HG03342 (cell line): ENCODE measurements around the gene FSCN2.

ENCODE experiments used
- ATAC-seq: cut with Tn5 transposase; IDR thresholded peaks from one replicate; pipeline ENCODE4 v1.9.1; 2021; ENCODE audit warnings: mild to moderate bottlenecking, moderate library complexity; ENCODE audit not compliant: unreplicated experiment

Gene FSCN2

GRCh38 chr17:81527591-81528383 lies at the start of gene FSCN2:
TSS of gene FSCN2 (plus strand) at chr17:81528377. CDS start at chr17:81528532, 155 bp downstream.
- ATAC-seq = no peak

DNA sequence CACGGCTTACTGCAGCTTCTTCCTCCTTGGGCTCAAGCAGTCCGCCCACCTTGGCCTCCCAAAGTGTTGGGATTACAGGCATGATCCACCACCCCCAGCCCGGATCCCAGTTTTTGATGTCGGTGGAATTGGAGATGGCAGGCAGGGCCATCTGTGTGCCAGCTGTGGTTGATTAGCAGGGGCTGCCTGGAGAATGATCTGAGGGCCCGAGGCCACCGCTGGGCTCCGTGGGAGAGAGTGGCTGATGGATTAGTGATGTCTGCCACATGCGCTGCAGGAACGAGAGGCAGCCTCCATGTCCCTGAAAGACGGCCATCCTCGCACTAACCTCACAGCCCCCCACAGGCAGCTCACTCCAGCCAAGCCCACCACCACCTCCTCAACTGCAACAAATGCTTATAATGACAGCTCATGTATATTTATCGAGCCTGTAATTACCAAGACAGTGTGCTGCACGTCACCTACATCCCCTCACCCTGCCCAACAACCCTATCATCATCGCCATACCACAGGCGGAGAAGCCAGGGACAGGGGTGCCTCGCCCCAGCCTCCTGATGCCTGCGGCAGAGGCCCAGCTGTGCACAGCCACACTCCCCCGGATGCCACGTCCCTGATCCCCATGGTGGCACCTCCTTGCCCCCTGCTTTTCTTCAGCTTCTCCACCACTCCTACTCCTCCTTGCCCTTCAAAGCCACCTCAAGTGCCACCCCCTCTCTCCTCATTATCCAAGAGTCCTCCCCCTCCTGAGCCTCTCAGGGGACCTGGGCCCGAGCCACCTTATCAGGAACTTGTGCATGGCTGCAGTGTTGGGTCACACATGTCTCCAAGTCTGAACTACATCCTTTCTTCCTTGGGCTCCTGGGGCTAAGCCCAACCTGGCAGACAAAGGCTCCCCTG lies 48.8 kb upstream of the FSCN2 start:
- ATAC-seq = no peak

DNA sequence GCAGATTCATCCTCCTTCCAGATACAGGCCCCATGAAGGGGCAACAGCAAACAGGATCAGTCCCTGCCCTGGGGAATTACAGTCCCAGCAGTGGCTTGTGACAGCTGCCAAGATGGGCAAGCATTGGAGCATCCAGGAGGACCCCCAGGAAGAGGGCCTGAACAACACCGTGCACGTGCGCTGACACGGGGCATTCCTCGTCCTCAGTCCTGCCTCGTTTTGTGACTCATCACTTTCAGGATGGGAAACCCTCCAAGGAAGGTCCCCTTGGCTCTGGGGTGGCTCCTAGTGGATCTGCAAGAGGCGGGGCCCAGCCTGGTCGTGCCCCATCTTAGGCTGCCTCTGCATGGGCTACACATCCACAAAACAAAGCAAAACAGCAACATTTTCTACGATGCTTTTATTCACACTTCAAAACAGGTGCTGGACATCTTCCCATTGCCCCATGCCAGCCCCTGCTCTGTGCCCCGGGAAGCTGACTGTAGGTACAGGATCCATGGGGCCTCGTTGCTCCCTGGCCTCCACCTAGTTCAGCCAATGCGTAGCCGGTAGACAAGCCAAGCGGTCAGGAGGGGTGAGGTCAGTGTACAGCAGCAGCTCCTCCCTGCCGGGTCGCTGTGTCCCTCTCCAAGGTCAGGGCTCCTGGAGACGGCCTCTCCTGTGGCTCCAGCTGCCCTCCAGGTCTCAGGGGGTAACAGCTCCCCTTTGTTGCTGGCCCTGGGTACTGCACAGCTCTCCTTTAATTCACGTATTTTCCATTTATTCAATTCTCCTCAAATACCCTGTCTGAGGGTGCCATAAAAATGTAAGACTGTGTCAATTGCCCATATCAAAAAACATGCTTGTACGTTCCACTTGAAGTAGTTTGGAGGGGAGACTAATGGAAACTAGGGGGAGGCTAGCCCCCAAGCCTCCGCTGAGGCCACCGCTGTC lies 47.8 kb upstream of the FSCN2 start:
- no peak for ATAC-seq

DNA sequence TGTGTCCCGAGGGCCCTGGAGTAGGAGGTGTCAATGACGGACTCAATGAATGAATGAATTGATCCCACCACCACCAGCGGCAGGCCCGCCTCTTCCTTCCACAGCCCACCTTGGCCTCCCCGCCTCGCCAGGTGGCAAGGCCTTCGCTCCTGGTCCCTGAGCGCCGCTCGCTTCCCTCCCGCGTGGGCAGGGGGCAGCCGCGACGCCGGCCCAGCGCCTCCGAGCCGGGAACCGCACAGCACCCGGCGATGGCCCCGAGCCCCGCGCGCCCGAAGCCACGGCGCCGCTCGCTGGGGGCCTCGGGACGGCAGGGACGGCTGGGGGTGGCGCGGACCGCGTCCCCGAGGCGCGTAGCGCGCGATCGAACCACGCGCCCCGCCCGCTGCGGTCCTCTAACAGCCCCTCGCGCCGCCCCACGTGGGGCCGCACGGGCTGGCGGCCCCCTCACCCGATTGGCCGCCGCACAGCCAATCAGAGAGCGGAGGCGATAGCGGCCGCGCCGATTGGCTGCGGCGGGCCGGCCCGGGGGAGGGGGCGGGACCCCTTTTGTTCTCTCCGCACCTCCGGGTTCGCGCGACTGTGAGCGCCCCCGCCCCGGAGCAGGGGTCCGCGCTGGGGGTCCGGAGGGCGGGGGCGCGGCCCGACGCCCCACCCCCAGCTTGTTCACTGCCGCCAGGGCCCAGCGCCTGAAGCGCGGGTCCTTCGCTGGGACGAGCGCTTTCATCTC lies 46.9 kb upstream of the FSCN2 start:
- ATAC-seq = no peak

DNA sequence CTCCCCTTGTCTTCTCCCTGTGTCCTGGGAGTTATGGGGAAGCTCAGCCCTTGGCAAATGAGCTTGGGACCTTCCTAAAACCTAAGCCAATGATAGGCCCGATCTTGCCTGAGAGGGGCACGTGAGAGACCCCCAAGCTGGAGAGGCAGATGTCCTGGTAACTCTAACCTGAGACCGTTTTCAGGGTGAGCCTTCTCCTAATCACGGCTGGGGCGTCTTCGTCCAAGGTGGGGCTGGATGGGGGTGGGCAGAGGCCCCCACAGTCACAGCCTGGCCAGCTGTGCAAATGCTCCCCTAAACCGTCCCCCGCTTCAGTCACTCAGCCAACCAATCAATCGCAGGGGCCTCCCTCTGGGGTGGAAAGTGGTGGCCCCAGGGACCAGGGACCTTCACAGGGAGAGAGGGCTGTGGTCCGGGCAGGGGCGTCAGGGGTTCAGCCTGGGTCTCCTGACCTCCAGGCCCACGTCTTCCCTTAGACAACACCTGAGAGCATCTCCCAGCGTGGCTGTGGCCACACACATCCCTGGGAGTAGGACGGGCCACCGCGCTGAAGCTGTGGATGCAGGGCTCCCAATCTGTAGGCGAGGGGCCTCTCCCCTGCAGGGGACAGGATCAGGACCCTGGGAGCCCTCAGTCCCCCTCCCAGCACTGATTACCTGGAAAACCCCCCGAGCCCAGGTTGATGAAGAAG lies 46.2 kb upstream of the FSCN2 start:
- ATAC-seq = no peak

- no peak for ATAC-seq
These were observed 45.5 kb upstream of the FSCN2 start for GRCh38 chr17:81482673-81483072.

DNA sequence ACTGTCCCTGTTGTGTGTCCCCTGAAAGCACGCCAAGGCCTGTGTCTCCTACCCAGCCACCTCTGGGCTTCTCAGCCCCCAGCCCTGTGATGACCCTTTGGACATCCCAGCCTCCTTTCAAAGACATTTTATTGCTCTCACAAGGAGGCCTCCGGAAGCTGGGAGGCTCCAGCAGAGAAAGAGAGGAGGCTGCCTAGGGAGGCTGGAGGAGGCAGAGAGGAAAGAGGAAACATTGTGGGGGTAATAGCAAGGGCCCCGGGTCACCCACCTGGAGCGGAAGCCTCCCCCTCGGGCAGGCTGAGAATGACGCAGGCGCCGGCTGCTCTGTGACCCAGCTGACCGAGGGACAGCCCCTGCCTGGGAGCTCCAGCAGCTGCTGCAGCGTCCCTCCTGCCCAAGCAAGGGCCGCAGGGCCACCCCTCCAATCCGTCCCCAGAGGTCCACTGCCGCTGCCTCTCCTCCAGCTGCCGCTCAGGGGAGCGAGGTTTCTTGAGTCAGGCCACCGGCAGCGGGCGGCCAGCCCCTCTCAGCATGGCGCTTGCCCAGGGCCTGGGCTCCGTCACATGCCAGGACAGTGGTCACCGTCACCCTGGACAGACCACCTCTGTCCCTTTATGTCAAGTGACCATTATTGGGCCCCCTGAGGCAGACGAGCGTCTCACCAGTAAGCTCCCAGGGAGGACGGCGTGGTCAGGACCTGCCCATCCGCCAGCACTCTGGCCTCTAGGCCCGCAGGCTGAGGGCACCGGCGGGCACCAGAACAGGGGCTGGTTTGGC lies 44.9 kb upstream of the FSCN2 start:
- ATAC-seq = no peak

GRCh38 chr17:81483862-81484194 lies 44.3 kb upstream of the FSCN2 start:
- ATAC-seq = no peak

- peak; percentile 59 for ATAC-seq
These were observed 43.8 kb upstream of the FSCN2 start for GRCh38 chr17:81484195-81484979.

GRCh38 chr17:81486199-81486810 lies 41.9 kb upstream of the FSCN2 start:
- no peak for ATAC-seq

DNA sequence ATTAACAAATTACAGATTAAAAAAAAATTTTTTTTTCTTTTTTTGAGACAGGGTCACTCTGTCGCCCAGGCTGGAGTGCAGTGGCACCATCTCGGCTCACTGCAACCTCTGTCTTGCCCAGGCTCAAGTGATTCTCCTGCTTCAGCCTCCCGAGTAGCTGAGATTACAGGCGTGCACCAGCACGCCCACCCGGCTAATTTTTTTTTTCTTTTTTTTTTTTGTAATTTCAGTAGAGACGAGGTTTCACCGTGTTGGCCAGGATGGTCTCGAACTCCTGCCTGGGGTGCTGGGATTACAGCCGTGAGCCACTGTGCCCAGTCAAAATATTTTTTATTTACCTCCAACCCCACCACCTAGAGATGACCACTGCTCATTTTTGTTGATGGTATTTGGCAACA lies 41.1 kb upstream of the FSCN2 start:
- no peak for ATAC-seq

GRCh38 chr17:81487487-81488275 lies 40.5 kb upstream of the FSCN2 start:
- ATAC-seq = no peak

- no peak for ATAC-seq
These were observed 39.8 kb upstream of the FSCN2 start for GRCh38 chr17:81488276-81488860.

- ATAC-seq = no peak
These were observed 38.9 kb upstream of the FSCN2 start for GRCh38 chr17:81489012-81489997.
